ENCODE measurements around the gene PPP2R2B.
"Not testable (repeated sequence)": the region's sequence is repeated elsewhere in the genome, so short reads cannot be mapped to it uniquely, and the experiment has no call there.

The PPP2R2B gene

DNA sequence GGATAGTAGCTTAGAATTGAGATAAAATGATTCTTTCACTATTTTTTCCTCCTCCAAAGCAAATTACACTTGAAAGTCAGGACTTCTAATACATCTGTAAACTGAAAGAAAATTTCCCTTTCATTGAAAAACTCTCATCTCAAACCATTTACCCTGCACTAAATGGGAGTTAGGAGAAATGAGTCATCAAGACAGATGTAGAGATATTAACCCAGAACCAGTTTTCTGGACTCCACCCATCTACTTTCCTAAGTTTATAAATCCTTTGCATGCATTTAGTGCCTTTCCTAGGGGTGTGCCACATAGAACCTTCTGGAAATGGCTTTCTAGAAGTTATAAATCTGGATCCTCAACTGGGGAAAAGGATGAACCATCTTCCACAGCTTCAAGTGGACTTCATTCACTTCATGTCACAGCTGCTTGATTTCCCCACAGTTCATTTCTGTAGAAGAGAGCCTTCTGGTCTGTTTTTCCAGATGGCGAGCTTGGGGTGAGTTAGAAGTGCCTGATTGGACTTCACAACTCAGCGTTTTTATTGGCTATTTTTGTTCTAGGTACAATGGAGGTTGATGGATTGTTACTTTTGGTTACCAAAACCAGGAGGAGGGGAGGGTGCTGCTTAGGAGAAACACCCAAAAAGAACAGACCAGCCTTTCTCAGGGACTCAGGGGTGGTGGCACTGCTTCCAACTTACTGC, 290.1 kb downstream of the PPP2R2B start:
- DNase-seq: peak in 1 of 2 experiments; percentile 25

DNA sequence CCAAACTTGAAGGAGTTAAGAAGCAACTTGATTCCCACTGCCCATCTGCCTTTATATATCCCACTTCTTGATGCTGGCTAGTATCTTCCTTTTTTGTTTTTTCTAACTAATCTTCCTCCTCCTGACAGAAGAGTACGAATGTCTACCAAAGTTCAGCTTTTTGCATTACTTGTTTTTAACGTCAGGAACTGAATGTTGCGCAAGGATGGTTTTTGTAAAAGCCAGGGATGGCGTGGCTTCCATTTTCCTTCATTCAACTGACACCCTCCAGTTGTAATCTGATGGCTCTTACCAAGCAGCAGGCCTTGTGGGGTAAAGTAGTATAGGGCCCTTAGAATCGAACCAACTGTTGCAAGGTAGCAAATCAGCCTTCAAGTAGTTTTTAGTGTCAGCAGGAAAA, 291.8 kb downstream of the PPP2R2B start:
- DNase-seq: no peak

DNA sequence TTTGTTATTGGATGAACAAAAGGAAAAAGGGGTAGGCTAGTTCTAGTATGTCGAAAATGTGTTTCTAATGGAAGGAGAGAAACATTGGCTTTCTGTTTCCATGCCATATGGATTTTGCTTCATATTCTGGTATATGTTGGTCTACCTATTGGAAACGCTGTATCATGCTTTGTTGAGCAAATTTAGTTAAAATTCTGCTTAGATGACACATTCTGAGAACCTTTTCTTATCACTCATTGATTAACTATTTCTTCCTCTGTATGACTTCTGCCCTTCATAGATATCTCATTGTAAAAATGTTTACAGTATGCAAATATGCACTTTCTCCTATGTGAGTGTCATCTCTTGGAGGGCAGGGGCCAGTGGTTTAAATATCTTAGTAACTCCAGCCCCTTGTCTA, 293.8 kb downstream of the PPP2R2B start:
- DNase-seq: no peak

DNA sequence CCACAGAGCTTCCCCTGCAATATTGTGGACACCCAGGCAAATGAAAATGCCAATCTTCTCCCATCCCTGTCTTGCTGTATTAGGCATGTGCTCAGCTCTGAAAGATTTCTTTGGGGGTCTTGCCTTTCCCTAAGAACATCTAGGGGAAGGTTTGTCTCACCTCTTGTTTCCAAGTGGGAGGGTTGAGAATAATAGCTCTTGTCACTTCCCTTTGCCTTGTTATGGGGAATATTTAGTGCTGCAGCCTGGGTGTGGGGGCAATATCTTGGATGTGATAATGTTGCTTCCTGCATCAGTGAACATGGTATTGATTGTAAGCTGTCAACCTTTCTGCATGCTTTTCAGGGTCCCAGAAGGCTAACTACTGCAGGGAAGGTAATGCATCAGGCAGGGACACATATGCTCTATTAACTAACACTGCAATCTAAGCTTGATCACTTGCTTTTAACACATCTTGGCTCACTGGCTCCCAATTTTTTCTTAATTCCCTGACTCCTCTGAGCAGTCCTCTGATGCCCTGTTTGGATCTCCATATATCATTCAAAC, 296.4 kb downstream of the PPP2R2B start:
- no peak for DNase-seq

DNA sequence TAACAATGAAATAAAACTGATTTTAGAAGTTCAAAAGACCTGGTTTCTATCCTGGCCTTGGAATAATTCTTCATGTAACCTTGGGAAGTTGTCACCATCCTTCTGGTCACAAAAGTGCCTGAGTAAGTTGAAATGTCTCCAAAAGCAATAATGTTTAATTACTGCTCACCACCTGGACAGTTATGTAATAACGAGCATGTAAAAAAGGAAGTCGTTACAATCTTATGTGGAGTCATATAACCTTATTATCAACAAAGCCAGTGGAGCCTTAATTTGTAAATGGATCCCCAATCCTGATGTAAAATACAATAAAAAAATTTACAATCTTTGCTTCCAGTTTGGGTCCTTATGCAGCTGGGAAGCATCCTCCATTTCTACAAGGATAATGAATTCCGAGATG, 298.3 kb downstream of the PPP2R2B start:
- DNase-seq: no peak

DNA sequence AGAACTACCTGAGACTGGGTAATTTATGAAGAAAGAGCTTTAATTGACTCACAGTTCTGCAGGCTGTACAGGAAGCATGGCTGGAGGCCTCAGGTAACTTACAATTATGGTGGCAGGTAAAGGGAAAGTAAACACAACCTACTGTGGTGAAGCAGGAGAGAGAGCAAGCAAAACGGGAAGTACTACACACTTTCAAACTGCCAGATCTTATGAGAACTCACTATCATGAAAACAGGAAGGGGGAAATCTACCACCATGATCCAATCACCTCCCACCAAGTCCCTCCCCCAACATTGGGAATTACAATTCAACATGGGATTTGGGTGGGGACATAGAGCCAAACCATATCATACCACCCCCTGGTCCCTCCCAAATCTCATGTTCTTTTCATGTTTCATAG, 303.8 kb downstream of the PPP2R2B start:
- DNase-seq: no peak

DNA sequence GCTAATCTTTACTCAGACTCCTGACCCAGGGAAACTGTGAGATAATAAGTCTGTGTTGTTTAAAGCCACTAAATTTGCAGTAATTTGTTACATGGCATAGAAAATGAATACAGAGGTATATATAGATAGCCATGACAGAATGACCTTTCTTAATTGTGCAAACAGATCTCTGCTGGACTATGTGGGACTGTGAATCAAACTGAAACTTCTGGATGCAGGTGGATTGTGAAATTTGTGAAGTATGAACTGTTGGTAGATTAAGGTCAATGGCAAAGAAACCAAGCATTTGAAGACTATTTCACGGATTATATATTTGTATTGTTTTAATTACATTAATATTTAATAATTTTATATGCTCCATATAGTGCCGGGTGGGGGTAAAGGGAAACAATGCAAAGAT, 310.4 kb downstream of the PPP2R2B start:
- no peak for DNase-seq

DNA sequence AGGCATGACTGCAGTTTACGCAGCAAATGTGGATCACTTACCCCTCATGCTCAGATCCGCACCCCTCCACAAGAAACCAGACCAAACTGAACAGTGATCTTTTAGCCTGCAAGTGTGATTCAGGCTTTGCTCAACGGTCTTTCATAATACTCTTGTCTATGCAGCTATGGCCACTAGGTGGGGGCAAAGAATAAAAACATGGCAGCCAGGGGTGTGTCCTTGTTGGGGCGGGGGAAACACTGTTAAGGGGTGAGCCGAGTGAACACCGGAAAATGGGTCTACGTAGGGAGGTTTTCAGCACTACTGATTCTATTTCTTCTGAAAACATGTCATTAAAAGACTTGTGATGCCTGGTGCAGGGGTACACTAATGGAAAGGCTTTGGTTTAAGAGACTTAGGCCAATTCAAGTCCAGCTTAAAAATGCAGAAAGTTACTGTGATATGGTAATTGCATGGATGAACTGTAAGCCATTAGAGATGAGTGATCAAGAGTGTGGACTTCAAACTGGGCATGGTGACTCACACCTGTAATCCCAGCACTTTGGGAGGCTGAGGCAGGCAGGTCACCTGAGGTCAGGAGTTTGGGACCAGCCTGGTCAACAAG, 312.7 kb downstream of the PPP2R2B start:
- peak; percentile 68 to 85 for DNase-seq

DNA sequence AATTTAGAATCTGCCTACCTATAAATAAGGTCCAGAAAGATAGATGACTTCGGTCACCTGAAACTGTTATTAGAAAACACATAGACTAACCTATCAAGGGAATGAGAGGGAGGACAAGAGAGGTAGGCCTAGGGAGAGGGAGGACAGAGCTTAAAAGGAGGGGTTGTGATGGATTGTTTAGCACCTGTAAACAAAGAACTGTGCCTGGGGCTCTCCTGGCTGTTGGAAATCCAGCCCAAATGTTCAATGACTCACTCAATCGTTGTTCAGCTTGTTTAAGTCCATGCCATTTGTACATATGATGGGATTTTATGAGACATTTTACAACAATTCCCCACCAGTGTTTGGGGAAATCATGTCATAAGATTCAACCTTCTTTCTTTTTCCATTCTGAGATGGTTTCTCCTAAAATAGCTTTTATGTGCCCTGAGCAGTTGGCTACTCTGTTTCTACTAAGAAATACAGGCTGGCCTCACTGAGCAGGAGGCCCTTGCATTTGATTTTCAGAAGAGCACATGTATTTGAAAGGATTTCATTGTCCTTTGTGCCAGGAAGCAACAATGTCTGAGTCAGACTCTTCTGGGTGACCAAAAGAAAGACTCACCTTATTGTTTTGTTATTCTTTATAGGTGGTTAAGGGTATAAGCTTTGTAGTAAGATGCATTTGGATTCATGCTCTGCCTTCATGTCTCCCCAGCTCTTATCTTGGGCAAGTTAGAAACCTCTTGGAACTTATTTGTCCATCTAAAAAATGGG, 314.4 kb downstream of the PPP2R2B start:
- DNase-seq: no peak

DNA sequence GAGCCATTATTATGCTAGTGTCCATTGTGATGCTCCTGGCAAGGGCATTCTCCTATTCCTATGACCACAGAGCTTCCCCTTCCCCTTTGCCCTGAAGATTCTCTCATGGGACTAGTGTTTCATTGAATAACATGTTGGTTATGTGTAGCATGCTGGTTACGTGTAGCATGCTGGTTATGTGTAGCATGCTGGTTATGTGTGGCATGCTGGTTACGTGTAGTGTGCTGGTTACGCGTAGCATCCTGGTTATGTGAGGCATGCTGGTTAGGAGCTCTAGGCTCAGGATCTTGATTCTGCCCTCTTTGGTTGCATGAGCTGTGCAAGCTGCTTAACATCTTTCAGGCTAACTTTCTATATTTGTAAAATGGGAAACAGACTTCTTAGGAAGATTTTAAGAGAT, 316.1 kb downstream of the PPP2R2B start:
- DNase-seq: no peak

DNA sequence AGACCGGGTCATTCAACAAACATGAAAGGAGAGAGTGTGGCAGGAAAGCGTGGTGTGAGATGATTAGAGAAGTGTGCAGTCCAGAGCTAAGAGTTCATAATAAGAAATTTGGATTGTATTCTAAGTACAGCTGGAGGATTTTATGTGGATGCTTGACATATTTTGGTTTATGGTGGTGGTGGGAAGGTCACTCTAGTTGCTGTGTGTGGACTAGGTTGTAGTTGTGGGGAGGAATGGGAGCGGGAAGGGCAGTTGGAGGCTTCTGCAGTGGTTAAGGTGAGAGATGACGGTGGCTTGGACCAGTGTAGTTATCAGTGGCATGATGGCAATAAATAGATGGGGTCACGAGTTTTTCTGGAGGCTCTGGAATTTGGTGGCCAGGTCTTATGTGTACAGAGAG, 316.8 kb downstream of the PPP2R2B start:
- DNase-seq: no peak

DNA sequence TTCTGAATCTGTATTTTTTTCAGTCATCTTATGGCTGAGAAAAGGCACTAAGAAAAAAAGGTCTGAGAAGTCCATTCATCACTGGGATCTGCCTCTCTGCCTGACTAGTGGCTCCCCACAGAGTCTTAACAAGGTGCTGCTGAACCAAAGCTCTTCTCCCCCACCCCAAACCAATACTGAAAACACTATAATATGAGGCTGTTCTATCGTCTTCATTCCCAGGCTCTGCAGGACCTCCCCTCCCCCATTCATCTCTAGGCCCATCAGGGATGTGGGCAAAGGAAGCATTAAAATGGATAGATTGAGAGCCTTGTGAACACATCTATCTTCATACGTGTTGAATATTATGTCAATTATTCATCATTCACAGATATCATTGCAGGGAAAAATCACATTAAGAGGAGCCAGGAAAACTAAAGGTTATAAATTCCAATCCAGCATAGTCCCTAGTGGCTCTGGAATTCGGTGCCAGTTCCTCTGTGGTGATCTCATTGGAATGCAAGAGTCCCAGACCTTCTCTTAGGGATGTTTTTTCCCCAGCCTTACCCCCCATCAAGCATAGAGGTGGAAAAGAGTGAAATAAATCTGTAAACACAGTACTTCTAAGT, 318.2 kb downstream of the PPP2R2B start:
- peak in 1 of 2 experiments; percentile 8 for DNase-seq

DNA sequence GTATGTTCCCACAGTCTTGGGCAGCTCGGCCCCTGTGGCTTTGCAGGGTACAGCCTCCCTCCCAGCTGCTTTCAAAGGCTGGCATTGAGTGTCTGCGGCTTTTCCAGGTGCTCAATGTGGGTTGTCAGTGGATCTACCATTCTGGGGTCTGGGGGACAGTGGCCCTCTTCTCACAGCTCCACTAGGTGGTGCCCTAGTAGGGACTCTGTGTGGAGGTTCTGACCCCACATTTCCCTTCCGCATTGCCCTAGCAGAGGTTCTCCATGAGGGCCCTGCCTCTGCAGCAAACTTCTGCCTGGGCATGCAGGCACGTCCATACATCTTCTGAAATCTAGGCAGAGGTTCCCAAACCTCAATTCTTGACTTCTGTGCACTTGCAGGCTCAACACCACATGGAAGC, 321.7 kb downstream of the PPP2R2B start:
- DNase-seq: not testable (repeated sequence)

DNA sequence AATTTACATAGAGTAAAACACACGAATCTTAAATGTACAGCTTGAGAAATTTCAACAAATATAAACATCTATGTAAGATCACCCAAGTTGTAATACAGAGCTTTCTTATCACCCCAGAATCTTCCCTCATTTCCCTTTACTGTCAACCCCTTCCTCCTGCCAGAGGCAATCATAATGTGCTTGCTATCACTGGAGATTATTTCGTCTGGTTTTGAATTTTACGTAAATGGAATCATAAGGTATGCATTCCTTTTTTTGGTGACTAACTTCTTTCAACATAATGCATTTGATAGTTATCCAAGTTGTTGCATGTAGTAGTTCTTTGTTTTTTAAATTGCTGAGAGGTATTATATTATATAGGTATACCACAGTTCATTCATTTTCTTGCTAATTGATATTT, 325.1 kb downstream of the PPP2R2B start:
- no peak for DNase-seq

DNA sequence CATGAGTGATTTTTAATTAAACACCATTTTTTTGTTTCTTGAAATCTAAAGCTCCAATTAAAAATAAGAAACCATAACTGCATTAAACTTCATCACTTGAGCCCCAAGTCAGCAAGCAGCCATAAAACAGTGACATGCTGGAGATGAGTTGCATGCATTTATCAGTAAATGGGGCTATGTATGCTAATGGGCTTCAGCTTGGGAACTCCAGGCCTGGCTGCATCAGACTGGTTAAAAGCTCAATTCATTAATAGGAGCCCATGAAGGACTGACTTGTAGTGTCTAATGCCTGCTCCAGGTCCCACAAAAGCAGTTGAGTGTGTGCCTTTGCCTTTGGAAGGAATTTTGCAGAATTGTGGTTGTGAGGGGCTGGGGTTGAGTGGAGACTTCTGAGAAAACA, 328.9 kb downstream of the PPP2R2B start:
- no peak for DNase-seq

DNA sequence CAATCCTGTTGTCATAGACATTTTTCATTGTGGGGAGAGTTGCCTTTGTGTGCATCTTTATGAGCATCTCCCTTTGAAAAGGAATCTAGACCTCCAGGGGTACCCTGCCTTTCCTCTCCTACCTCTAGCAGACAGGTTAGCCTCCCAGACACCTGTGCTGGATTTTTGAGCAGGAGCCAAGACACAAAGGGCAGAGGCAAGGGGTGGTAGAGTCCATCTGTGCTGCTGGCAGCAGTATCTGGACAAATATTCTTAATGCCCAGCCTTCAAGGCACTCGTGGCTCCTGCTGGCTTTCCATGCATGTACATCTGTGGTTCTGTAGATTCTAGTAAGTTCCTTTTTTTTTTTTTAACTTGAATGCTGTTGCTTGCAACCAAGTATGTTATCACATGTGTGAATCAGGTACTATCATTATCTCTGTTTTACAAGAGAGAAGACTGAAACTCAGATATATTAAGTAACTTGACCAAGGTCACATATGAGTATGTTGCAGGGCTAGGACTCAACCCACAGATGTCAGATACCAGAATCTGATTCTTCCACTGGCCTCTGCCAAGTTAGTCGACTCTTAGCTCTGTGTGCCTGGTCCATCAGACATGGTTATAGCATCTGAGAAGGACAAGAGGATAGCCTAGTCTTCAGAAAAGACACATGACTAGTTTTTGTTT, 329.6 kb downstream of the PPP2R2B start:
- peak; percentile 82 to 83 for DNase-seq

DNA sequence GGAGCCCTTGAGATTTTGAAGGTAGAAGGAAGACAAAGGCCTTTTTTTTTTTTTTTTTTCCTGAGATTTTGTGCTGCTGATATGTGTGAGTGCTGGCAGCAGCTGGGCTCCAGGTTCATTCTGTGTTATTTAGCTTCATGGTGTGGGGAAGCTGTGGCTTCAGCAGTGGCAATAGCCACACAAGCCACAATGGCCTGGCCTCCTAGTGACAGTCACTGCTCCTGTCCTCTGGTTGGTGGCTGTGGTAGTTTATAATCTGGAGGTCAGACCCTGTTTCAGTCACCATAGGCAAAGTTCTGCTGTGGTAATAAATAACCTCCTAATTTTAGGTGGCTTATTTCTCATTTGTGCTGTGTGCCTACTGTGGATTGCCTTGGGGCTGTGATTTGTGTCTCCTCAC, 334.3 kb downstream of the PPP2R2B start:
- no peak for DNase-seq

DNA sequence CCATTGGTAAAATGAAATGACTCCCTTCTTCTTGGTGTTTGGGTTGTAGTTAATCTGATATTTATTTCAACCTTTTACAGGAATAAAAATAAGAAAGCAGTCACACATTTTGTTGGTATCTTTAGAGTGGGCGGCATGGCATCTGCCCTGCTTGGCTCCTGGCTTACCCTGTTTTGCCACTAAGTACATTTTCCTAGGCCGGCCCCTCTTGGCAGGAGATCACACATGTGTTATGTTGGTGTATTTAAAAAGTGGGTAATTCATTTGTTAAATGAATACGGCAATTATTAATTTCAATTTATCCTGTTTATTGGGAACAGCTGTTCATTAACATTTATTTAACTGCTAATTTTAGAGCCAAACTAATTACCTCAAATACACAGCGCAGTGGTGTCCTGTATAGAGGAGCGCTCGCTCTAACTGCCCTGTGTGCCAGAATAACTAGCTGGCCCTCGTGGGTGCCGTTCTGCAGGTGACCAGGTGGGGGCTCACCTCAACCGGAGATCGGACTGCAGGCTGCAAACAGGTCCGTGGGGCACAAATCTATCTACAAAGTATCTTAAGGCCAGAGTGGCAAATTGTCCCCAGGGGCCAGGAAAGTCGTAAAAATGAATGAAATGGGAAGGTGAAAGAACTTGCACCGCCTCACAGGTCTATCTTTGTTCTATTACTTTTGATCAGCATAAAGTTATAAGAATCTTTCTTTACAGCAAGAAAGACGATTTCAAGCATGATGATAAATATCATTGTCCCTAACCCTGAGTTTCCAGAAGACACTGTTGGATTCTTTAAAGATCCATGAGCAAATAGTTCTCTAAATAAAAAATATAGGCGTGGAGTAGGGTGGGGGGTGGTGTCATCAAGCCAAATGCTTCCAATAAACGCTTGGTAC, 336.4 kb downstream of the PPP2R2B start:
- DNase-seq: peak; percentile 35 to 89

DNA sequence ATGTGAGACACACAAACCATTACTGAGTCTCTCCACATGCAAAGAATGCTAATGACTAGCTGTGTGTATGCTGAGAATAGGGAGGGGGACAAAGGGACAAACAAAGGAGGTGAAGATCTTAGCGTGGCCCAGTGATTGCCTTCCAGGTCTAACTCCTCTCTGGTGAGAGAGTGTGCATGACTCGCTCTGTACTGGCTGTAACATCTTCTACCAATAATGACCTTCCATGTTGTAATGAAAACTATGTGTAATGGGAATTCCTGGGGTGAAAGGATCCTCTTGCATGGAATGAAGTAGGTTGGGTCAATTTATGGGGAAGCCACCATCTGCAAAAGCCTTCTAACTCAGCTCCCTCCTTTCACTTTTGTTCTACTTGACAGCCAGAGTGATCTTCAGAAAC, 338.1 kb downstream of the PPP2R2B start:
- DNase-seq: no peak

DNA sequence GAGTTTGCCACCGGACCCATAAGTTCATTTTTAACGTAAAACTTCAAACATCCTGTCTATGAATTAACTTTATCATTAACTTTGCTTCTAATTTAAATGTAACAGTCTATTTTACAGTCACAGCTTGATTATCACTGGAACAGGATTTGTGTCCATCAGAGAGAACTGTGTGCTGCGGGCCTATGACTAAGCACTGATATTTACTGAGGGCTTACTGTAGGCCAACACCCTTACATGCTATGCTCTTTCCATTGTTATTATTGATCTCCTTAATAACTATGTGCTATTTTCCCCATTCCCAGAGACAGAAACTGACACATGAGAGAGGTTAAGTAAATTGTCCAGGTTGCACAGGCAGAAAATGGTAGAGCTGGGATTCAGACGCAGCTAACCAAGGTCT, 338.6 kb downstream of the PPP2R2B start:
- DNase-seq: no peak

DNA sequence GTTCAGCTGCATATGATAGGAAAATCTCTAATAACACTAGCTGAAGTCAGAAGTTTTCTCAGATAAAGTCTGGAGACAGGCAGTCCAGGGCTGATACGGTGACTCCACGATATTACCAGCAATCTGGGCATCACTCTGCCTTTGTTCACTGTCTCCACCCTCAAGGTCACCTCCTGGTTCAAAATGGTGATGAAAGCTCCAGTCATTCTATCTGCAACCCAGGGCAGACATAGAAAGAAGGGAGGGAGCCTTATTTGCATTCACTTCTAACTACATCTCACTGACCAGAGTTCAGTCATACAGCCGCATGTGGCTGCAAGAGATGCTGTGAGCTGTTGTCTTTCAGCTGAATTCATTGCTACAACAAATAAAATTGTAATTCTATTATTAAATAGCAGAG, 340.1 kb downstream of the PPP2R2B start:
- DNase-seq: no peak

DNA sequence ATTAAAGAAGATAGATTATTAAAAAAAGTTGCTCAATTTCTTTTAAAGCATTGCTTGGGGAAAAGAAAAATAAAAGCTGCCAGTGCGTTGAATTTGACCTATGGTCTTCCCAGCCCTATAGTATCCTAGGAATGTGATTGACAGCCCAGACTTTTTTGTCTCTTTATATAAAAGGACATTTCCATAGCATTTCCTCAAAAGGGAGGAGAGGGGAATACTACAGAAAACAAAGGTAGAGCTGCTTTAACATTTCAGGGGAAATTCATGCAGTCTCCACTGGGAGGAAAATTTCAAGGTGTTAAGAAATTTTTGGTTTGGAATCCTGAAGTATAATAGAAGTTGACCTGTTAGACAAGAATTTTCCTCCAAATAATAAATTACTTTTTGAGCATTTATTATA, 344.7 kb downstream of the PPP2R2B start:
- no peak for DNase-seq

Data from NCI-H446 (cell line).